Lung (tissue), 12 donors: ENCODE measurements around the gene RASIP1. TPM values are rescaled to one million over a fixed set of nuclear protein-coding genes. Genes with fewer than 3 reads are reported as not detected.

Experiments
- ATAC-seq: fragments of 200-7000 bp; cut with Tn5 transposase; one replicate; pipeline ENCODE4 v1.9.1; 2020; ENCODE audit warnings: moderate number of reproducible peaks; ENCODE audit not compliant: insufficient read depth, low FRiP score
- DNase-seq, 3 donors: peaks; one replicate each; pipeline ENCODE4 v3.0.0-alpha.2; 2013 to 2017
- H3K27ac ChIP-seq, 2 donors: one replicate each; pipeline ENCODE4 v1.5.1; 2013; ENCODE audit warnings: mild to moderate bottlenecking in 2 of 2, moderate library complexity in 2 of 2, control low read depth in 1 of 2, inconsistent platforms in 1 of 2, low read depth in 1 of 2, low read length in 1 of 2
- H3K27me3 ChIP-seq, 3 donors: one replicate each; pipeline ENCODE4 v1.5.1; 2013; ENCODE audit warnings: low read length in 2 of 3; ENCODE audit not compliant: control insufficient read depth in 3 of 3, insufficient read depth in 3 of 3
- H3K36me3 ChIP-seq, 4 donors: one replicate each; pipeline ENCODE4 v1.5.1; 2013; ENCODE audit warnings: low read length in 4 of 4, mild to moderate bottlenecking in 1 of 4, moderate library complexity in 1 of 4; ENCODE audit not compliant: control insufficient read depth in 4 of 4, insufficient read depth in 4 of 4
- H3K4me1 ChIP-seq, 5 donors: one replicate each; pipeline ENCODE4 v1.5.1; 2013; ENCODE audit warnings: low read length in 5 of 5, mild to moderate bottlenecking in 2 of 5, moderate library complexity in 1 of 5; ENCODE audit not compliant: control insufficient read depth in 5 of 5, insufficient read depth in 5 of 5
- H3K4me3 ChIP-seq: one replicate; pipeline ENCODE4 v1.5.1; 2013; ENCODE audit warnings: mild to moderate bottlenecking, control low read depth, moderate library complexity
- H3K9ac ChIP-seq, 2 donors: one replicate each; pipeline ENCODE4 v1.5.1; 2013; ENCODE audit warnings: low read length in 2 of 2, control low read depth in 1 of 2; ENCODE audit not compliant: insufficient read depth in 1 of 2
- H3K9me3 ChIP-seq, 4 donors: one replicate each; pipeline ENCODE4 v1.5.1; 2013; ENCODE audit warnings: low read length in 3 of 4, mild to moderate bottlenecking in 1 of 4, moderate library complexity in 1 of 4; ENCODE audit not compliant: control insufficient read depth in 4 of 4, insufficient read depth in 3 of 4
- WGBS, 2 donors: extraction: QIAGEN DNeasy Blood & Tissue Kit; methylation state at CpG; one replicate each; pipeline ENCODE4 v1.1.7; 2013; 5-methylcytosine and 5-hydroxymethylcytosine counted together
- polyA plus RNA-seq, 2 donors: library from polyadenylated mRNA; stranded (reverse); fragments of 200-250 nt; gene quantifications; one replicate each; pipeline ENCODE4 v1.2.1, GENCODE V29; 2013
- total RNA-seq, 2 donors: library from RNA; depleted of rRNA in 1 of 2; stranded (reverse); fragments of >200 nt in 1 of 2; gene quantifications; one replicate each; pipeline ENCODE4 v1.2.1, GENCODE V29; 2014 to 2021
- TF ChIP-seq, protein P1 (sequence below): IDR thresholded peaks from 2 replicates; pipeline ENCODE4 v1.5.1; 2012; ENCODE audit warnings: mild to moderate bottlenecking; ENCODE audit errors: control extremely low read depth, extremely low read depth
- donor health status: control.
- donor health status: control.
- donor health status: Bipolar disorder and iron deficiency.
- donor health status: healthy.
- donor health status: DM: yes; HTN: yes; CAD: no.

The RASIP1 gene
- total and polyA plus RNA-seq, 4 donors: 24.7 to 37.9 (median 29.5) TPM

DNA sequence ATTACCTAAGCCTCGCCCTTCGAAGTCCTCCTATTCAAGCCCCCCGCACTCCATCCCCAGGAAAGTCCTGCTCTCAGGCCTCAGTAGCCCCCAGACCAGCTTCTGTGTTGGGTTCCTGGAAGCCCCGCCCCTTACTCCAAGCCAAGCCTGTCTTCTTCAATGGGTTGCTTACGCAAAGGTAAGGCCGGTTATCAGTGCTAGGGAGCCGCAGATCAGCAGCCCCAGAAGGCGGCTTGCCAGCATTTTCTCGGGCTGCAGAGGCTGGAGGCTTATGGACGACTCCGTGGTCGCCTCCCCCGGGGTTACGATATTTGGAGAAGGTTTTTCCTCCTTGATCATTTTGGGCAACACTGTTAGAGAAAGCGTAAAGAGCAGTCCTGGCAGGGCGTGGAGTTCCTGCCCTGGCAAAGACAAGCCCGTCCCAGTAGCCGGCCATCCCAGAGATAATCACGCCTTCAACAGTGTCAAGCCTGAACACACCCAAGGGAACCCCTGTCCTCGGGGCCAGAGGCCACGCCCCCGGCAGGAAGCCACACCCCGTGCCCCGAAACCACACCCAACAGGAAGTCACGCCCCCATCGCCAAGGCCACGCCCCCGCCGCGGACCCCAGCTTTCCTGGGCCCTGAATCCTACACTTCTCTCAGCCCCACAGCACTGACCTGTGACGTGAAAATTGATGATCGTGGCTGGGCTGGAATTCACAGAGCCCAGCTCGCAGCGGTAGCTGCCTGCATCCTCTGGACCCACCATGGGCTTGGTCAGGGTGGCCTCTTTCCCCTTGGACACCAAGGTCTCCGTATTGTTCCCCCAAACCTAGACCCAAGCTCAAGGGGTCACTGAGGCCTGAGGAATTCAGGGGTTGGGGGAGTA lies 954 bp upstream of the RASIP1 start:
- ATAC-seq: no peak
- Histone ChIP-seq H3K9ac (no peak overlapping the region), H3K4me1 (peaks cover 0 to 21% (median 2%) of the 10 kb centered on the region in 5 donors), H3K27ac (peak overlapping the region; percentile 78 to 80), H3K9me3 (peaks cover 0 to under 1% (median 0%) of the 10 kb centered on the region in 4 donors), H3K27me3 (peaks cover 0 to 19% (median 19%) of the 10 kb centered on the region in 3 donors), H3K36me3 (peaks cover 0 to under 1% (median 0%) of the 10 kb centered on the region in 4 donors), H3K4me3 (peak overlapping the region; percentile 22)
- TF ChIP-seq, protein P1, sequence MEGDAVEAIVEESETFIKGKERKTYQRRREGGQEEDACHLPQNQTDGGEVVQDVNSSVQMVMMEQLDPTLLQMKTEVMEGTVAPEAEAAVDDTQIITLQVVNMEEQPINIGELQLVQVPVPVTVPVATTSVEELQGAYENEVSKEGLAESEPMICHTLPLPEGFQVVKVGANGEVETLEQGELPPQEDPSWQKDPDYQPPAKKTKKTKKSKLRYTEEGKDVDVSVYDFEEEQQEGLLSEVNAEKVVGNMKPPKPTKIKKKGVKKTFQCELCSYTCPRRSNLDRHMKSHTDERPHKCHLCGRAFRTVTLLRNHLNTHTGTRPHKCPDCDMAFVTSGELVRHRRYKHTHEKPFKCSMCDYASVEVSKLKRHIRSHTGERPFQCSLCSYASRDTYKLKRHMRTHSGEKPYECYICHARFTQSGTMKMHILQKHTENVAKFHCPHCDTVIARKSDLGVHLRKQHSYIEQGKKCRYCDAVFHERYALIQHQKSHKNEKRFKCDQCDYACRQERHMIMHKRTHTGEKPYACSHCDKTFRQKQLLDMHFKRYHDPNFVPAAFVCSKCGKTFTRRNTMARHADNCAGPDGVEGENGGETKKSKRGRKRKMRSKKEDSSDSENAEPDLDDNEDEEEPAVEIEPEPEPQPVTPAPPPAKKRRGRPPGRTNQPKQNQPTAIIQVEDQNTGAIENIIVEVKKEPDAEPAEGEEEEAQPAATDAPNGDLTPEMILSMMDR: no peak
- WGBS, 2 donors: 35 to 40% methylated on average over 35 of the region's 35 CpGs
- no peak for DNase-seq

DNA sequence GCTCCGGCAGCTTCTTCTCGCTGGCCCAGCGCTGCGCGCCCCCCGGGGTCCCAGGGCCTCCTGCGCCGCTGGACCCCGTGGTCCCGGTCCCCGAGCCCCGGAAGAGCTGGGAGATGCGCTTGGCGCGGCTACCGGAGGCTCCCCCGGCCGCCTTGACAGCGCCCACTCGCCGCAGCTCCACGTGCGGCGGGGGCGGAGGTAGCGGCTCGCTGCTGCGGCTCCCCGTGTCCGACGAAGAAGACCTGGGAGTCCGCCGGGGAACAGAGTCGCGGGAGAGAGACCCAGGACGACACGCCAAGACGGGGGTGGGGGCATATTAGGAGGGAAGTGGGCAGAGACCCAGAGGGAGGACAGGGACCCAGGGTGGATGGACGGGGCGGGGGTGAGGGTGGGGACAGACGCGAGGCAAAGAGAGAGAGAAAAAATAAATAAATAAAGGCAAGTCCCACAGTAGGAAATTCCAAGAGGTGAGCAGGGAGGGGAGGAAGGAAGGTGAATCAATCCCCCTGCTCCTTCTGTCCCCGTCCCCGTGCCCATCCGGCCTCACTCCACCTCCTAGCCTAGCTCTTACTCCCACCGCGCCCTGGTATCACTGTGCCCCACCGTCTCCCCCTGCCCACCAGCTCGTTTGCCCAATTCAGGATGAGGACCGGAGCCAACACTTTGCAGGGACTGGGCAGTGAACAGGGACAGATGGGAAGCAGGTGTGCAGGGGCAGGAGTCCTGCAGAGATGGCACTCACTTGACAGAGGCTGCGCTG lies 826 bp downstream of the RASIP1 start:
- 6 to 11% methylated on average over 46 to 51 of the region's 51 CpGs for WGBS, 2 donors
- ATAC-seq (no peak), DNase-seq (no peak)
- peaks cover 0 to 7% (median 0%) of the 10 kb centered on the region in 4 donors for H3K36me3 ChIP-seq
- peaks cover 0 to 16% (median 9%) of the 10 kb centered on the region in 3 donors for H3K27me3 ChIP-seq
- no peak overlapping the region for H3K9ac ChIP-seq
- no peaks in the 10 kb centered on the region for H3K9me3 ChIP-seq
- TF ChIP-seq, protein P1: no peak
- H3K4me3 ChIP-seq: peak overlapping the region; percentile 74
- peak overlapping the region; percentile 80 for H3K27ac ChIP-seq
- peaks cover 0 to 20% (median 0%) of the 10 kb centered on the region in 5 donors for H3K4me1 ChIP-seq

DNA sequence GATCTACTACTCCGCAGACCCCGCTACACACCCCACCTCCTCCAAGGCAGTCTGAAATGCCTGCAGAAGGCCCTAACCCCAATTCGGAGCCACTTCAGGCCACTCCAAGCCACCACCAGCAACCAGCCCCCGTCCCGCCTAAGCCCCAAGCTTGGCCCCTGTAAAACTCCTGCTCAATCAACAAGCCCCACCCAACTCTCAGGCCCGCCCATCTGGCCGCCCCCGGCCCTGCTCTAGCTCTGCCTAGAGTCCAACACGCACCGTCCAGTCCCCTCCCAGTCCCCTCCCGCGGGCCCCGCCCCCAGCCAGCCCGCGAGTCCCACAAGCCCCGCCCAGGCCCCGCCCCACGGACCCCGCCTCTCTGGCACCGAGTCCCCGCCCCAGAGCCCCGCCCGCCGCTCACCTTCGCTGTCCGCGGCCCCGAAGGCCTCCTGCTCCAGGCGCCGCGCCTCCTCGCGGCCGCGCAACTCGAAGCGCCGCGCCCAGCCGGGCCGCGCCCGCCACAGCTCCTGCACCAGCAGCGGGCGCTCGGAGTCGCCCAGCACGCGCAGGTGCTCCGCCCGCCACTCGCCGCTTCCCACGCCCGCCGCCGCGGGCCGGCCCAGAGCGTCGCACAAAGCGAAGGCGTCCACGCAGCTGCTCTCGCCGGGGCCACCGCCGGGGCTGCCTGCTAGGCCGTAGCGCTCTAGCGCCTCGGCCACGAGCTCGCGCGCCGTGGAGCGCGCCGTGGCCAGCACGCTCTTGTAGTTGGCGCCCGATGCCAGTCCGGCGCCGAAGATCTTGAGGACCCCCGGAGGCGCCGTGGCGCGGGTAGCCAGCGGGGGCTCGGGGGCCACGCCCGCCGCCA lies 1.6 kb downstream of the RASIP1 start:
- H3K9me3 ChIP-seq: no peaks in the 10 kb centered on the region
- ATAC-seq (peak; percentile 93), DNase-seq (peak; percentile 88 to 94 (median 91))
- peaks cover 0 to 7% (median 0%) of the 10 kb centered on the region in 4 donors for H3K36me3 ChIP-seq
- peak overlapping the region; percentile 68 to 80 for H3K27ac ChIP-seq
- peak overlapping the region in 1 of 2 donors; percentile 32 for H3K9ac ChIP-seq
- H3K4me1 ChIP-seq: peaks cover 0 to 18% (median 0%) of the 10 kb centered on the region in 5 donors
- 1 to 3% methylated on average over 49 to 96 of the region's 96 CpGs for WGBS, 2 donors
- TF ChIP-seq, protein P1: peak; percentile 32
- peak overlapping the region; percentile 58 for H3K4me3 ChIP-seq
- peaks cover 0 to 16% (median 9%) of the 10 kb centered on the region in 3 donors for H3K27me3 ChIP-seq
